ENCODE data around the gene OTOP2.

OTOP2 gene

GRCh38 chr17:74916136-74916850 lies 7.8 kb upstream of the OTOP2 start:
- no peak for DNase-seq (ENCODE audit: low read depth in 2 of 2)
- TF ChIP-seq, protein P1, sequence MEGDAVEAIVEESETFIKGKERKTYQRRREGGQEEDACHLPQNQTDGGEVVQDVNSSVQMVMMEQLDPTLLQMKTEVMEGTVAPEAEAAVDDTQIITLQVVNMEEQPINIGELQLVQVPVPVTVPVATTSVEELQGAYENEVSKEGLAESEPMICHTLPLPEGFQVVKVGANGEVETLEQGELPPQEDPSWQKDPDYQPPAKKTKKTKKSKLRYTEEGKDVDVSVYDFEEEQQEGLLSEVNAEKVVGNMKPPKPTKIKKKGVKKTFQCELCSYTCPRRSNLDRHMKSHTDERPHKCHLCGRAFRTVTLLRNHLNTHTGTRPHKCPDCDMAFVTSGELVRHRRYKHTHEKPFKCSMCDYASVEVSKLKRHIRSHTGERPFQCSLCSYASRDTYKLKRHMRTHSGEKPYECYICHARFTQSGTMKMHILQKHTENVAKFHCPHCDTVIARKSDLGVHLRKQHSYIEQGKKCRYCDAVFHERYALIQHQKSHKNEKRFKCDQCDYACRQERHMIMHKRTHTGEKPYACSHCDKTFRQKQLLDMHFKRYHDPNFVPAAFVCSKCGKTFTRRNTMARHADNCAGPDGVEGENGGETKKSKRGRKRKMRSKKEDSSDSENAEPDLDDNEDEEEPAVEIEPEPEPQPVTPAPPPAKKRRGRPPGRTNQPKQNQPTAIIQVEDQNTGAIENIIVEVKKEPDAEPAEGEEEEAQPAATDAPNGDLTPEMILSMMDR (IDR thresholded peaks at IDR 0.05; ENCODE audit: low read depth, low read length), result no peak
- no peak overlapping the region for H3K4me3 ChIP-seq (replicated peaks in 1 of 2; ENCODE audit: low read depth in 2 of 2, low read length in 2 of 2)

GRCh38 chr17:74916851-74917199 lies 7.2 kb upstream of the OTOP2 start:
- TF ChIP-seq, protein P1 (IDR thresholded peaks at IDR 0.05; ENCODE audit: low read depth, low read length), result no peak
- DNase-seq (ENCODE audit: low read depth in 2 of 2), result no peak
- no peak overlapping the region for H3K4me3 ChIP-seq (replicated peaks in 1 of 2; ENCODE audit: low read depth in 2 of 2, low read length in 2 of 2)

DNA sequence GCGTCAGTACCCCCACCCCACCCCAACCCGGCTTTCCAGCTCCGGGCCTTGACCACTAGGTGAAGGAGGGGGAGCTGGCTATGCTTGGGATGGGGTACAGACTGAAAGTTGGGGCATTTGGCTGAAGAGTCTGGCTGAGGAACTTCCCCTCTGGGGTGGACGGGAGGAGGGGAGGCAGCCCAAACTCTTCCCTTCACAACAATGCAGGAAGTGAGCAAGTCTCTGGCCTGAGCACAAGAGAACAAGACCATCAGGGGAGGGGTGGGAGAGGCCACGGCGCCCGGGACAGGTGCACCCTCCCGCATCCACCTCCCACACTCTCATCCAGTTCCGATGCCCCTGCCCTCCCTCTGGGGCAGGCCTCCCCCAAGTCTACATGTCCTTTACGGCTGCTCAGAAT lies 6.6 kb upstream of the OTOP2 start:
- TF ChIP-seq, protein P1 (IDR thresholded peaks at IDR 0.05; ENCODE audit: low read depth, low read length), result no peak
- H3K4me3 ChIP-seq (replicated peaks in 1 of 2; ENCODE audit: low read depth in 2 of 2, low read length in 2 of 2), result no peak overlapping the region
- no peak for DNase-seq (ENCODE audit: low read depth in 2 of 2)

DNA sequence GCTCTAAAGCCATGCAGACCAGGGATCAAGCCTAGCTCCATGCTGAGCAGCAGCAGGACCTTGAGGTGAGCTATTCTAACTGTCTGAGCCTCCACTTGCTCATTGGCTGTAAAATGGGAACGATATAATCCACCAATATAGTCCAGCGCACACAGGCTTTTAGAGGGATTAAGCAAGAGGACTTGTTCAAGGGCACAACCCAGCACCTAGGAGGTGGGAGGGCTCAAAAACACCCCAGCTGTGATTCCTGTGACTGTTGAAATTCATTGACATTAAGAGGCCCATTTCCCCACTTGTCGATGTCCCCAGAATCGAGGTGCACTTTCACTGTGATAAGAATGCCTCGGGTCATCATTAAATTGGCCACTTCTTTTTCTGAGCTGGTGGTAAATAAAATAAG lies 5.2 kb upstream of the OTOP2 start:
- TF ChIP-seq, protein P1 (IDR thresholded peaks at IDR 0.05; ENCODE audit: low read depth, low read length), result no peak
- DNase-seq (ENCODE audit: low read depth in 2 of 2), result no peak
- H3K4me3 ChIP-seq (replicated peaks in 1 of 2; ENCODE audit: low read depth in 2 of 2, low read length in 2 of 2), result no peak overlapping the region

DNA sequence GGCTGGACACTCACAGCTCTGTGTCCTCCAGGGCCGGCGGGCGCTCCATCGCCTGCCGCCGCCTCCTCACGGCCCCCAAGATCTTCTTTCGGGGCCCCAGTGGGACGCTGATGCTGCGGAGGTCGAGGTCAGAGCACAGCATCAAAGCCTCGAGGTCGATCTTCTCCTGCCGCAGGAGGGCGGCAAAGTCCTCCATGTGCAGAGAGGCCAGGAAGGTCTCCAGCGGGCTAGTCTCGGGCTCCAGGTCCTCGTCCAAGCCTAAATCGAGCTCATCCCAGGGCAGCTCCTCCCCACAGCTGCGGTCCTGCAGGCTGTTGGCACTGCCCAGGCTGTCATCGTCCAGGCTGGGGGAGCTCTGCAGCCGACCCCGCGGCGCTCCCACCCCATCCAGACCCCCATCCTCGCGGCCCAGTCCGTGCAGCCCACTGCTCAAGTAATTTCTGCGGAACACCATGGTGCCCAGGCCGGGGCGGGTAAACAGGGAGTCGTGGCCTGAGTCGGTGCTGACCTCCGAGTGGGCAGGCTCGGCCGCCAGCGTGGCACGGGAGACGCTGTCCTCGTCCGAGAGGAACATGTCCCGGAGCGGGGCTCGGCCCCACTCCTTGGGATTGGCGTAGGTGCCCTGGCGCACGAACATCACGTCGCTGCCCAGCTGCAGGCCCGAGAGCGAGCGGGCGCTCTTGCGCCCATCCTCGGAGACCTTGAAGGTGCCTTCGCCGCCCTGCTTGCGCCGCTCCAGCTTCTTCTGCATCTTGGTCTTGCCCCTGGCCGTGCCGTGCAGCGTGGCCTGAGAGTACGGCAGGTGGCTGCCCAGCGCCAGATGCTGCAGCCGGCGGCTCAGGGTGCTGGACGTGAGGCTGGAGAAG lies 4.4 kb upstream of the OTOP2 start:
- DNase-seq (ENCODE audit: low read depth in 2 of 2), result peak; percentile 20 to 25
- H3K4me3 ChIP-seq (replicated peaks in 1 of 2; ENCODE audit: low read depth in 2 of 2, low read length in 2 of 2), result no peak overlapping the region
- TF ChIP-seq, protein P1 (IDR thresholded peaks at IDR 0.05; ENCODE audit: low read depth, low read length), result peak; percentile 33

GRCh38 chr17:74920306-74920620 lies 3.8 kb upstream of the OTOP2 start:
- no peak for DNase-seq (ENCODE audit: low read depth in 2 of 2)
- no peak overlapping the region for H3K4me3 ChIP-seq (replicated peaks in 1 of 2; ENCODE audit: low read depth in 2 of 2, low read length in 2 of 2)
- TF ChIP-seq, protein P1 (IDR thresholded peaks at IDR 0.05; ENCODE audit: low read depth, low read length), result no peak
